Kidney (tissue), 14 donors: ENCODE data around the gene P2RX7. TPM values are rescaled to one million over a fixed set of nuclear protein-coding genes. Genes with fewer than 3 reads are reported as not detected.

Source experiments
- DNase-seq, 5 donors: peaks; one replicate each; pipeline ENCODE4 v3.0.0-alpha.2; 2013 to 2020
- FAIRE-seq: peaks from 2 replicates; lab custom pipeline; 2012; peaks lifted over from hg19 to GRCh38; lab: Jason Lieb, UNC
- H3K27ac ChIP-seq, 2 donors: one replicate each; pipeline ENCODE4 v1.7.0; 2013; ENCODE audit warnings: low read depth in 2 of 2, low read length in 2 of 2, inconsistent platforms in 1 of 2
- H3K27me3 ChIP-seq: one replicate; pipeline ENCODE4 v1.7.1; 2013; ENCODE audit warnings: low read length, inconsistent platforms; ENCODE audit not compliant: control insufficient read depth, insufficient read depth
- H3K36me3 ChIP-seq, 3 donors: one replicate each; pipeline versions ENCODE4 v1.7.0 to v1.7.1; 2013; ENCODE audit warnings: low read length in 3 of 3, control low read depth in 1 of 3, inconsistent platforms in 1 of 3; ENCODE audit not compliant: insufficient read depth in 3 of 3, control insufficient read depth in 2 of 3
- H3K4me1 ChIP-seq, 3 donors: one replicate each; pipeline versions ENCODE4 v1.7.0 to v1.7.1; 2013; ENCODE audit warnings: low read length in 3 of 3, inconsistent platforms in 1 of 3, low read depth in 1 of 3; ENCODE audit not compliant: control insufficient read depth in 2 of 3, insufficient read depth in 2 of 3
- H3K4me3 ChIP-seq, 3 donors: one replicate each; pipeline versions ENCODE4 v1.7.0 to v1.8.1; 2013; ENCODE audit warnings: low read length in 3 of 3, control low read depth in 1 of 3, inconsistent platforms in 1 of 3
- H3K9ac ChIP-seq, 3 donors: one replicate each; pipeline versions ENCODE4 v1.7.0 to v1.7.1; 2013; ENCODE audit warnings: low read length in 3 of 3, control low read depth in 1 of 3, inconsistent platforms in 1 of 3
- H3K9me3 ChIP-seq, 3 donors: one replicate each; pipeline versions ENCODE4 v1.7.0 to v1.7.1; 2013; ENCODE audit warnings: low read length in 3 of 3, control low read depth in 1 of 3, inconsistent platforms in 1 of 3; ENCODE audit not compliant: control insufficient read depth in 2 of 3, insufficient read depth in 1 of 3
- CTCF ChIP-seq: IDR thresholded peaks from 3 replicates; pipeline ENCODE4 v1.5.1; 2012; ENCODE audit warnings: mild to moderate bottlenecking, moderate library complexity, borderline replicate concordance; ENCODE audit not compliant: insufficient read depth; ENCODE audit errors: extremely low read depth
- intact Hi-C: fragments of 100-400 bp; cut with DNase I; formaldehyde crosslinking; loops from one replicate; pipeline ENCODE4 v1.11.1; 2022
- polyA plus RNA-seq: library from polyadenylated mRNA; stranded (reverse); fragments of 350-450 nt; fragmentation: Illumina TruSeq; extraction: RNeasy Lipid Tissue Mini Kit (QIAGEN cat#74804); gene quantifications from one replicate; pipeline ENCODE4 v1.2.3, GENCODE V29; 2014; ENCODE audit warnings: low read depth, low replicate concordance; ENCODE audit not compliant: insufficient read depth
- total RNA-seq: library from RNA; stranded (reverse); fragmentation: NEBNext Ultra II Directional; extraction: Animal tissue kit (Norgen Biotek cat#: 25700); gene quantifications from one replicate; pipeline ENCODE4 v1.2.1, GENCODE V29; 2021
- donor health status: control.
- donor health status: control.
- donor health status: control.
- donor health status: control.
- donor health status: control.
- donor health status: DM: yes; HTN: yes; CAD: no.
- donor health status: Normal renal cell carcinoma (clear cell type).

The P2RX7 gene
- total and polyA plus RNA-seq, 2 donors from 2014 or later, result 0.45 to 3.5 TPM

- FAIRE-seq, result no peak
Observed at GRCh38 chr12:121129811-121130147, 2.9 kb upstream of the P2RX7 start.

GRCh38 chr12:121130866-121131373 lies 1.8 kb upstream of the P2RX7 start:
- DNase-seq (no peak), FAIRE-seq (no peak)
- Histone ChIP-seq H3K36me3 (no peaks in the 10 kb centered on the region), H3K27me3 (no peaks in the 10 kb centered on the region), H3K9me3 (no peaks in the 10 kb centered on the region), H3K27ac (no peak overlapping the region), H3K9ac (no peak overlapping the region), H3K4me1 (peaks cover 0 to 5% (median 4%) of the 10 kb centered on the region in 3 donors), H3K4me3 (no peak overlapping the region)
- intact Hi-C loops, result no loop called here
- no peak for TF ChIP-seq CTCF

More at GRCh38 chr12:121129811-121130147, 2.9 kb upstream of the P2RX7 start:
- H3K27ac ChIP-seq, result peak overlapping the region in 1 of 2 donors; percentile 29
- H3K4me1 ChIP-seq, result peaks cover 0 to 5% (median 4%) of the 10 kb centered on the region in 3 donors
- H3K4me3 ChIP-seq, result no peak overlapping the region
- no peaks in the 10 kb centered on the region for H3K9me3 ChIP-seq
- DNase-seq, result no peak
- intact Hi-C loops, result no loop called here
- H3K36me3 ChIP-seq, result no peaks in the 10 kb centered on the region
- no peak for TF ChIP-seq CTCF
- no peaks in the 10 kb centered on the region for H3K27me3 ChIP-seq
- H3K9ac ChIP-seq, result no peak overlapping the region

- no peak overlapping the region for H3K27ac ChIP-seq
- FAIRE-seq (no peak), DNase-seq (peak in 2 of 5 donors; percentile 20 to 21)
- H3K27me3 ChIP-seq, result no peaks in the 10 kb centered on the region
- H3K4me1 ChIP-seq, result peaks cover 0 to 5% (median 4%) of the 10 kb centered on the region in 3 donors
- H3K4me3 ChIP-seq, result no peak overlapping the region
- no peaks in the 10 kb centered on the region for H3K36me3 ChIP-seq
- H3K9me3 ChIP-seq, result no peaks in the 10 kb centered on the region
- no peak for TF ChIP-seq CTCF
- H3K9ac ChIP-seq, result no peak overlapping the region
- intact Hi-C loops, result no loop called here
Observed at GRCh38 chr12:121131941-121132341, 735 bp upstream of the P2RX7 start.

GRCh38 chr12:121133838-121134237 lies 1.2 kb downstream of the P2RX7 start:
- FAIRE-seq (no peak), DNase-seq (no peak)
- no peaks in the 10 kb centered on the region for H3K9me3 ChIP-seq
- intact Hi-C loops, result no loop called here
- no peaks in the 10 kb centered on the region for H3K36me3 ChIP-seq
- no peak for TF ChIP-seq CTCF
- H3K27ac ChIP-seq, result no peak overlapping the region
- H3K27me3 ChIP-seq, result no peaks in the 10 kb centered on the region
- H3K9ac ChIP-seq, result no peak overlapping the region
- peaks cover 0 to 5% (median 4%) of the 10 kb centered on the region in 3 donors for H3K4me1 ChIP-seq
- H3K4me3 ChIP-seq, result no peak overlapping the region
